WERI-Rb-1 (cell line): ENCODE measurements around the gene SLC6A18.

Experiments
- DNase-seq: peaks from one replicate; pipeline ENCODE4 v3.0.0-alpha.2; 2020
- H3K27ac ChIP-seq: fragments of 250-450 bp; sonication (Bioruptor Pico); 2 replicates; pipeline ENCODE4 v1.5.1; 2020; ENCODE audit warnings: mild to moderate bottlenecking, moderate library complexity
- H3K27me3 ChIP-seq: fragments of 250-450 bp; sonication (Bioruptor Pico); 2 replicates; pipeline ENCODE4 v1.5.1; 2021; ENCODE audit warnings: mild to moderate bottlenecking, low read depth, moderate library complexity; ENCODE audit not compliant: insufficient read depth, severe bottlenecking
- H3K36me3 ChIP-seq: fragments of 250-450 bp; sonication (Bioruptor Pico); 2 replicates; pipeline ENCODE4 v1.5.1; 2020; ENCODE audit warnings: mild to moderate bottlenecking, moderate library complexity
- H3K4me3 ChIP-seq: 2 replicates; pipeline ENCODE4 v1.5.1; 2011; ENCODE audit warnings: low read depth, mild to moderate bottlenecking, control low read depth, low read length
- H3K9me3 ChIP-seq: fragments of 250-450 bp; sonication (Bioruptor Pico); 2 replicates; pipeline ENCODE4 v1.5.1; 2021; ENCODE audit warnings: mild to moderate bottlenecking, moderate library complexity; ENCODE audit not compliant: severe bottlenecking
- TF ChIP-seq, protein P1 (sequence below): IDR thresholded peaks from 2 replicates; pipeline ENCODE4 v1.5.1; 2011; ENCODE audit warnings: low read depth, mild to moderate bottlenecking, control low read depth, inconsistent platforms, low read length

Gene SLC6A18, protein sequence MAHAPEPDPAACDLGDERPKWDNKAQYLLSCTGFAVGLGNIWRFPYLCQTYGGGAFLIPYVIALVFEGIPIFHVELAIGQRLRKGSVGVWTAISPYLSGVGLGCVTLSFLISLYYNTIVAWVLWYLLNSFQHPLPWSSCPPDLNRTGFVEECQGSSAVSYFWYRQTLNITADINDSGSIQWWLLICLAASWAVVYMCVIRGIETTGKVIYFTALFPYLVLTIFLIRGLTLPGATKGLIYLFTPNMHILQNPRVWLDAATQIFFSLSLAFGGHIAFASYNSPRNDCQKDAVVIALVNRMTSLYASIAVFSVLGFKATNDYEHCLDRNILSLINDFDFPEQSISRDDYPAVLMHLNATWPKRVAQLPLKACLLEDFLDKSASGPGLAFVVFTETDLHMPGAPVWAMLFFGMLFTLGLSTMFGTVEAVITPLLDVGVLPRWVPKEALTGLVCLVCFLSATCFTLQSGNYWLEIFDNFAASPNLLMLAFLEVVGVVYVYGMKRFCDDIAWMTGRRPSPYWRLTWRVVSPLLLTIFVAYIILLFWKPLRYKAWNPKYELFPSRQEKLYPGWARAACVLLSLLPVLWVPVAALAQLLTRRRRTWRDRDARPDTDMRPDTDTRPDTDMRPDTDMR

DNA sequence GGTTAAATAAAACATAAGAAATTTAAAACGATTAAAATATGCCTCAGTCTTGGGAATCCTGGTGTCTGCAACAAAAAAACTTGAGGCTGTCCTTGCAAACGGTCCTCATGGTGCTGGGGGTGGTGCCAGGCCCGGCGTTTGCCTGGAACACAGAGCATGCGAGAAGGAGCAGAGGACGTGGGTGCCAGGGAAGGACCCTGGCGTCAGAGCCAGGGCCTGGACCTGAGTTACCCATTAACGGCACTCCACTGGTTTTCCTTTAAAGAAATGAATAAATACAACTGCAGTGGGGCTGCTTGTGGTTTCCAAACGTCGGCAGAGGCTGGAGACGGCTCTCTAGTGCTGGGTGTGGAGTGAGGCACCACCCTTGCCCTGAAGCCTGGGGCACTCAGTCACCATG is at the start of gene SLC6A18:
Gene SLC6A18, plus strand, starts transcription at position 301 of the 400 bp plus-strand sequence. Its CDS starts 97 bp downstream, at position 398.
- DNase-seq, result no peak
- H3K27me3 ChIP-seq, result no peaks in the 10 kb centered on the region
- H3K36me3 ChIP-seq, result no peaks in the 10 kb centered on the region
- H3K27ac ChIP-seq, result no peak within 1 kb of the TSS
- TF ChIP-seq, protein P1, sequence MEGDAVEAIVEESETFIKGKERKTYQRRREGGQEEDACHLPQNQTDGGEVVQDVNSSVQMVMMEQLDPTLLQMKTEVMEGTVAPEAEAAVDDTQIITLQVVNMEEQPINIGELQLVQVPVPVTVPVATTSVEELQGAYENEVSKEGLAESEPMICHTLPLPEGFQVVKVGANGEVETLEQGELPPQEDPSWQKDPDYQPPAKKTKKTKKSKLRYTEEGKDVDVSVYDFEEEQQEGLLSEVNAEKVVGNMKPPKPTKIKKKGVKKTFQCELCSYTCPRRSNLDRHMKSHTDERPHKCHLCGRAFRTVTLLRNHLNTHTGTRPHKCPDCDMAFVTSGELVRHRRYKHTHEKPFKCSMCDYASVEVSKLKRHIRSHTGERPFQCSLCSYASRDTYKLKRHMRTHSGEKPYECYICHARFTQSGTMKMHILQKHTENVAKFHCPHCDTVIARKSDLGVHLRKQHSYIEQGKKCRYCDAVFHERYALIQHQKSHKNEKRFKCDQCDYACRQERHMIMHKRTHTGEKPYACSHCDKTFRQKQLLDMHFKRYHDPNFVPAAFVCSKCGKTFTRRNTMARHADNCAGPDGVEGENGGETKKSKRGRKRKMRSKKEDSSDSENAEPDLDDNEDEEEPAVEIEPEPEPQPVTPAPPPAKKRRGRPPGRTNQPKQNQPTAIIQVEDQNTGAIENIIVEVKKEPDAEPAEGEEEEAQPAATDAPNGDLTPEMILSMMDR, result no peak
- no peak within 1 kb of the TSS for H3K4me3 ChIP-seq
- no peaks in the 10 kb centered on the region for H3K9me3 ChIP-seq

- Histone ChIP-seq H3K27ac (no peak overlapping the region), H3K9me3 (no peaks in the 10 kb centered on the region)
Observed at GRCh38 chr5:1175801-1176472, 49.2 kb upstream of the SLC6A18 start.

DNA sequence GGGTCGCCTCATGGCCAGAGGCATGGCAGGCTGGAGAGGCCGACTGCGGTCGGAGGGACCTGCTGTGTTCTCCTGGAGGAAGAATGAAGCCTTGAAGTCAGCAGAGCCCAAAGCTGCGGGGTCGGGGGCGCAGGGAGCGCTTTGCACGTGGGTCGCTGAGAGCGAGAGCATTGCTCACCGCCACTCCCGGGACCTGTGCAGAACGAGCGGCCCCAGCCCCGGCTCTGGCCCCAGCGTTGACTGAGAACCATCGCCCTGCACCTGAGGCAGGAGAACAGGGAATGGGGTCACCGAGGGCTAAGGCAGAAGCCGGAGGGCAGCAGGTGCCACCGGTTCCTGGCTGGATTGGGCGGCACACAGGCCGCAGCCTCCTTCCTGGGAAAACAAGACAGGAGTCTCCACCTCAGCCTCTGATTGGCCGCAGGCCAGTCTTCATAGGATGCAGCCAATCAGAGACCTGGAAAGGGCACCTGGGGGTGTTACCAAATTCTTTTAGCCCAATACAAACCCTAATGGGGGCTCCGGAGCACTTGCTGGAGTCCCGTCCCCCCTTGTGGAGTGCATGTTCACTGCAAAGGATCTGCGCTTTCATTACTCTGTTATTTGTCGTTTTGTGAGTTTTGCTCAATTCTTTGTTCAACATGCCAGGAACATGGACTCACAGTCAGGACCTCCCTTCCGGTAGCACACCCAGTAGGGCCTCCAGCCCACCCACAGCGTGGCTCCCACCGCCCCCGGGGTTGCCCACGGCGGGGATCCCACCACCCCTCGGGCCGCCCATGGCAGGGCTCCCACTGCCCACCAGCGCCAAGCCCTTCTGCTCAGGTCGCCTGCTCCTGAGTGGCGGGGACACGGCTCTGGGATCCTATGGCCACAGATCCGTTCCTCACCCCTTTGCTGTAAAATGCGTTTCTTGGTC is 48.4 kb upstream of the SLC6A18 start:
- no peak overlapping the region for H3K4me3 ChIP-seq
- no peaks in the 10 kb centered on the region for H3K9me3 ChIP-seq
- H3K27ac ChIP-seq, result no peak overlapping the region
- H3K27me3 ChIP-seq, result no peaks in the 10 kb centered on the region
- TF ChIP-seq, protein P1, result no peak
- no peaks in the 10 kb centered on the region for H3K36me3 ChIP-seq
- peak; percentile 47 for DNase-seq

More at GRCh38 chr5:1175801-1176472, 49.2 kb upstream of the SLC6A18 start:
- DNase-seq, result no peak
- TF ChIP-seq, protein P1, result no peak
- H3K4me3 ChIP-seq, result no peak overlapping the region
- no peaks in the 10 kb centered on the region for H3K36me3 ChIP-seq
- H3K27me3 ChIP-seq, result no peaks in the 10 kb centered on the region

DNA sequence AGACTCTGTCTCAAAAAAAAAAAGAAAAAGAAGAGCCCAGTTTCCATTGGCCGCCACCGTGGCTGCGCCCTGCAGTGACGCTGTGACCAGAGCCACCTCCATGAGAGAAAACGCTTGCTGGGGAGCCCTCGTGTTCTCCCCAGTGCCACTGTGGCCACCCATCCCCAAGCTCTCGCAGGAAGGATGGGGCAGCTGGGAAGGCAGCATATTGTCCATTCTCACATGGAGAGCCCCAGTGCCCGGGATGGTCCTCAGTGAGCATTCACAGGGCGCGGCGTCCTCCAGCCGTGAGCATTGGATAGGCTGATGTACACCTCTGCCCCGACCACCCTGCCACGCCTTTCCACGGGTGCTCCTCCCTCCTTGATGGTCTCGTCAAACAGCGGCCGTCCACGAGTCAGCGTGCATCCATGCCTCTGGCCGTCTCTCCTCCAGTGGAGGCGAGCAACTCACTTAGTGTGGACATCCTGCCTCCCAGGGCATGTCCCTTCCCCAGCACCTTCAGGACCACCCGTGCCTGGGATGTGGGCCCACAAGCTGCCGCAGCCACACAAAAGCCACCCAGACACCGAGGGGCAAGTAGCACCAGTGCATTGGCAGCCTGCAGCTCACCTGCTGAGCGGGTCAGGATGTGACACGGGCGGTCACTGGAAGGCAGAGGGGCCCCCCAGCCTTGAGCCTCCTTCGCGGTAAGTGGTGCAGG is 47.2 kb upstream of the SLC6A18 start:
- Histone ChIP-seq H3K4me3 (no peak overlapping the region), H3K27ac (no peak overlapping the region), H3K9me3 (no peaks in the 10 kb centered on the region), H3K36me3 (no peaks in the 10 kb centered on the region), H3K27me3 (no peaks in the 10 kb centered on the region)
- TF ChIP-seq, protein P1, result no peak
- DNase-seq, result no peak
